GM06990 (cell line): ENCODE data around the gene SOX8.

Source experiments
- DNase-seq: peaks from one replicate; pipeline ENCODE4 v3.0.0-alpha.2; 2011; ENCODE audit not compliant: insufficient read length; ENCODE audit errors: extremely low read depth
- H3K27me3 ChIP-seq: replicated peaks from 2 replicates; pipeline ENCODE4 v1.6.0; 2011; ENCODE audit warnings: low read length; ENCODE audit not compliant: control insufficient read depth, insufficient read depth
- H3K36me3 ChIP-seq: 2 replicates; pipeline ENCODE4 v1.5.1; 2011; ENCODE audit warnings: low read length; ENCODE audit not compliant: control insufficient read depth, insufficient read depth
- H3K4me3 ChIP-seq: replicated peaks from 2 replicates; pipeline ENCODE4 v1.5.1; 2011; ENCODE audit warnings: low read depth, mild to moderate bottlenecking, control low read depth, low read length
- CTCF ChIP-seq: IDR thresholded peaks from 2 replicates; pipeline ENCODE4 v1.5.1; 2011; ENCODE audit warnings: low read length, control low read depth, mild to moderate bottlenecking, inconsistent platforms; ENCODE audit not compliant: insufficient read depth, poor library complexity, severe bottlenecking

Gene SOX8

GRCh38 chr16:976389-976931, 5.1 kb upstream of the SOX8 start:
- TF ChIP-seq CTCF = no peak
- DNase-seq = no peak
- Histone ChIP-seq H3K27me3 (no peaks in the 10 kb centered on the region; the same call in 1 of the 2 replicates), H3K4me3 (no peak overlapping the region), H3K36me3 (no peaks in the 10 kb centered on the region)

GRCh38 chr16:977081-977701, 4.4 kb upstream of the SOX8 start:
- no peak for DNase-seq
- no peaks in the 10 kb centered on the region; the same call in 1 of the 2 replicates for H3K27me3 ChIP-seq
- no peak for TF ChIP-seq CTCF
- H3K4me3 ChIP-seq = no peak overlapping the region
- H3K36me3 ChIP-seq = no peaks in the 10 kb centered on the region

- TF ChIP-seq CTCF = no peak
- no peaks in the 10 kb centered on the region for H3K36me3 ChIP-seq
- no peaks in the 10 kb centered on the region; the same call in 1 of the 2 replicates for H3K27me3 ChIP-seq
- DNase-seq = no peak
- H3K4me3 ChIP-seq = no peak overlapping the region
These were observed 3.7 kb upstream of the SOX8 start for GRCh38 chr16:977896-978295.

- Histone ChIP-seq H3K36me3 (no peaks in the 10 kb centered on the region), H3K27me3 (no peaks in the 10 kb centered on the region; the same call in 1 of the 2 replicates), H3K4me3 (no peak overlapping the region)
- TF ChIP-seq CTCF = no peak
- DNase-seq = no peak
These were observed 3.2 kb upstream of the SOX8 start for GRCh38 chr16:978403-978802.

GRCh38 chr16:979147-979546, 2.4 kb upstream of the SOX8 start:
- no peaks in the 10 kb centered on the region for H3K36me3 ChIP-seq
- H3K27me3 ChIP-seq = no peaks in the 10 kb centered on the region; the same call in 1 of the 2 replicates
- DNase-seq = no peak
- no peak for TF ChIP-seq CTCF
- H3K4me3 ChIP-seq = no peak overlapping the region
